Measurements from ENCODE around the gene GOLGA6A.
"Not testable (repeated sequence)": the region's sequence is repeated elsewhere in the genome, so short reads cannot be mapped to it uniquely, and the experiment has no call there.

Gene GOLGA6A

DNA sequence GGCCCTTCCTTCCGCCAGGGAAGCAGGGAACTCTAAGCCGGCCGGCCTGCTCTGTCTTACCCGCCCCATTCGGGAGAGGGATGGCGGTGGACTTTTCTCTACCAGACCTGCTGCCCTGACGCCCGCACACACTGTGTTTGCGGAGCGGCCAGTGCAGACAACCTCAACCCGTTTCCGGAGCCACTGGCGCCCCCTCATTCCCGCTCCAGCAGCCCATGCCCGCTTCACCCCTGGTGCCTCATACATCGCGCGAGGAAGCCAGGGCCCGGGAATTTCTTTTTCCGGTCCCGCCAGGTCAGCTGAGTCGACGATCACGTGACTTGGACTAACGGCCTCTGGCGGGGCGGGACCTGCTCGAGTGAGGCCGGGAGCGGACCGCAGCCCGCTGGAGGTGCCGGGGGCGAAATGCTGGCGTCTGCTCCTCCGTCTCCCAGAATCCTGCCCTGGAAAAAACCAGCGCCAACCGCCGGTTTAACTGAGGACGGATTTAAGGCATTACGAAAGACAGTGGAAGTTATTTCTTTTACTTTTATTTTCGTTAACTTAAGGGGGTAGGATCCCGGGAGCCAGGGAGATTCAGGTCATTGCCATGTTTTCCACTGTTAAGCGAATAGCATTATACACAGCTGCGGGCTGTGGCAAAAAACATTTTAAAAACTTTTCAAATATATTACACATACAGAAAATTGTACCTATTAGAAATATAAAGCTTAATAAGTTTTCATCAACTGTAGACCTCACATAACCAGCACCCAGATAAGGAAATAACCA lies 17.8 kb upstream of the GOLGA6A start:
- DNase-seq: not testable (repeated sequence)

- not testable (repeated sequence) for DNase-seq
Measured at GRCh38 chr15:74096753-74097474, 14.6 kb upstream of the GOLGA6A start.

GRCh38 chr15:74095610-74096009 lies 13.3 kb upstream of the GOLGA6A start:
- DNase-seq: not testable (repeated sequence)

- not testable (repeated sequence) for DNase-seq
Measured at GRCh38 chr15:74094567-74094966, 12.2 kb upstream of the GOLGA6A start.

DNA sequence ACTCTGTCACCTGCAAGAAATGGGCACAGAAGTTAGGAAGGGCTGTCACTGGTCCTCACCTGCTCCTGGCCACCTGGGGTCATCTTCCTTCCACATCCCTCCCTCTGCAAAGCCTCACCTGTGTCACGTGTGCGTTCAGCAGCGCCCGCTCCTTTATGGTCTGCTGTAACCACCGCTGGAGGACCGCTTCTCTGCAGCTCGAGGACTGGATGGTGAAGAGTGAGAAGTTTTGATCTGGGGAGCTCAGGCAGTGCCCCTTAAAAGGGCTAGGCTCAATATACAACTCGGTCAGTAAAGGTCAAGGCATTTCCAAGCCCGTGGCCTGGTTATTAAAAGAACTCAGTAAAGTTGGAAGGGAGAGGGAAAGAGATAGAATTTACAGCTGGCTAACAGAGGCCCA lies 6.6 kb downstream of the GOLGA6A start:
- DNase-seq: not testable (repeated sequence)

DNA sequence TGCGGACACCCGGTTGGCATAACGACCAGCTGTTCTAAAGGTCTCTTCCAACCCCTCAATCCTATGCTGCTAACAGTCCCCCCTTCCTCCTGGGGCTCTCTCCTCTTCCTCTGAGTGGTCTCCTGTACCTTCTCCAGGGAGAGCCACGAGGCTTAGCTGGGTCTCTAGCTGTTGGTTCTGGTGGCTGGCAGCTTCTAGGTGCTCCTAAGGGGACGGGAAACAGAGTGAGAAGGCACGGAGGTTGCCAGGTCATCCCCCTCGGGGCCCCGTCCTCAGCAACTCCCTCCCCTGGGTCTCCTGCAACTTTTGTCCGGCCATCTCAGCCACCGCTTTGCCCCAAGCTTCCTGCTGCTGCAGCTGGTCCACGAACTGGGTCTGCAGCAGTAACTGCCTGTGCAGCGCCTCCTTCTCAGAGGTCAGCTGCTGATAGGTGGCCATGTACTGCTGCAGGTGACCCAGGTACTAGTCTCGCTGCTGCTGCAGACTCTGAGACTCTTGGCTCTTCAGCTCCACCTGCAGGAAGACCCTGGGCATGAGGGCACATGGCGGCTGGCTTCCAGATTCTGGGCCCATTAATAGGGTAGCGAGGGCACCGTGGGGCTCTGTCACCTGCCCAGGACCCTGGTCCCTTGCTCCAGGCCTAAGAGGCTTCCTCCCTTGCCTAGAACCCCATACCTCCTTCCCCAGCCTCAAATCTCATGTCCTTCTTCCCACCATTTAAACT lies 9.6 kb downstream of the GOLGA6A start:
- not testable (repeated sequence) for DNase-seq

- DNase-seq: not testable (repeated sequence)
Measured at GRCh38 chr15:74072132-74072531, 10.2 kb downstream of the GOLGA6A start.

- not testable (repeated sequence) for DNase-seq
Measured at GRCh38 chr15:74071645-74072044, 10.7 kb downstream of the GOLGA6A start.

- DNase-seq: not testable (repeated sequence)
Measured at GRCh38 chr15:74065684-74066411, 16.5 kb downstream of the GOLGA6A start.

GRCh38 chr15:74064822-74065221 lies 17.5 kb downstream of the GOLGA6A start:
- not testable (repeated sequence) for DNase-seq

DNA sequence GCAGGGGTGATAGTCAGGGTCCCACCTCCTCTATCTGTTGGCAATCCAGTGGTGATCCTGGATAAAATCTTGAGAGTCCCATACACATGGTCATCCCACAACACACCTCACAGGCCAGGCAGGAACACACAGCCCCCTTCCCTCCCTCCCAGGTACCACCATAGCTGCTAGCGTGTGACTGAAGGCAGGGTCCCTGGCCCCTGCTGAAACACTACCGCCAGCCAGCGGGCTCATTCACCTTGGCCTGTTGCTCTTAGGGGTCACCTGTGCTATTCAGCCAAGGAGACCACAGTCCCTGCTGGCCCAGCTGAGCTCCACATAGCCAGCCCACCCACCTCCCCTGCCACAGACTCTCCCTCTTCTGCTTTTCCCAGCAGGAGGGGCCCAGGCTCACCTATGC lies 18.2 kb downstream of the GOLGA6A start:
- DNase-seq: not testable (repeated sequence)

DNA sequence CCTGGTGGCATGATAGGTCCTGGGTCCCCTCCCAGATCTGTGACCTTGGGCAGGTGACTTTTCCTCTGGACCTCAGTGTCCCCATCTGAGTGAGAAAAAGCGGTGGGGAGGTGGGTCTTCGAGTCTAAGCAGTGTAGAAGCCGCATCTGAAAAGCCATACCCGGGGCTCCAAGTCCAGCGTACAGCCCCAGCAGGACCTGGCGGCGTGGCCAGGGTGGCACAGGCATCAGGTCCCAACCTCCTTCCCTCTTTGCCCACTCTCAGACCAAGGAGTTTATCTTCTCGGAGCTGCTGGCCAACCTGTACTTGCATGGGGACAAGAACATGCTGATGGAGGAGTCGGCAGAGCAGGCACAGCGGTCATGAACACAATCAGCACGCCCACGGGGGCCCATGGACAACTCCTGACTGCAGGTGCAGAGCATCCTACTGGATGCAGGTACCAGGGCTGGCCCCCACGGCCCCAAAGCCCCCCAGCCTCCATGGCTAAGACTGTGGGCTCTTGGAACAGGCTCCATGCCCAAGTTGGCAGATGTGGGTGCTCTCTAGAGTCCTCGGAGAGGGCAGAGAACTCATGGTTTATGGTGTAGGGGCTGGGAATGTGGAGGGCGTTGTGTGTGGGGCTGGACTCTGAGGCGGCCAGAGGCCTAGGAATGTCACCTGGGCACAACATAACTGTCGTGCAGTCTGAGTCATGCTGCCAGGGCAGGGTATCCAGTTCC lies 18.8 kb downstream of the GOLGA6A start:
- not testable (repeated sequence) for DNase-seq

DNA sequence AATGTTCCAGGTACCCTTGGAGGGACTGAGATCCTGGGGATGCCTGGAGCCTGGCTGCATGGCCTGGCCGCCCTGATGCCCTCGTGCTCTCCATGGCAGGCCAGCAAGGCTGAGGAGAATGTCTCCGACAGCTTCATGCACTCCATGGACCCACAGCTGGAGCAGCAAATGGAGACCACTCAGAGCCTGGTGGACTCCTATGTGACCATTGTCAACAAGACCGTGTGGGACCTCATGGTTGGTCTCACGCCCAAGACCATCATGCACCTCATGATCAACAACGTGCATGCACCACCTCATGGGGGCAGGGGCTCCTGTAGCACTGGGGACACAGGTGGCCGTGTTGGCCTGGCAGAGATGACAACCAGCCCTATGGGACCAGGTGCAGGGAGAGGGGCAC lies 19.7 kb downstream of the GOLGA6A start:
- no peak for DNase-seq

DNA sequence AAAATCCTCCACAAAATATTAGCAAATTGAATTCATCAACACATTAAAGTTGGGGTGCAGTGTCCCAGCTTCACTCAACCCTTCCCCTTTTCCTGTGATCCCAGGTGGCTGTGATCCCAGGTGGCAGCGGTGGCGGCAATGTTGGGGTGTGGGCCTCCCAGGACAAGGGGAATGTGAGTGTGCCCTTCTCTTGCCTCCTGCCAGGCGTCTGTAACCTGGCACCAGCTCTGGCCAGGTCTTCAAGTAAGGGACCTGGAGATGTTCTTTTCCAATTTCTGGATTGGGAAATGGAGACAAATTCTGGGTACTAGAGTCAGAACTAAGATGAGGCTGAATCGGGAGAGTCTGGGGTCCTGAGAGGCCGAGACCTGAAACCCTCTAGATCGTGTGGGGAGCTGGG lies 20.1 kb downstream of the GOLGA6A start:
- DNase-seq: no peak

GRCh38 chr15:74060251-74060650 lies 22.1 kb downstream of the GOLGA6A start:
- no peak for DNase-seq

- not testable (repeated sequence) for DNase-seq
Measured at GRCh38 chr15:74059050-74059833, 23.1 kb downstream of the GOLGA6A start.

- DNase-seq: not testable (repeated sequence)
Measured at GRCh38 chr15:74056330-74056729, 26.0 kb downstream of the GOLGA6A start.

GRCh38 chr15:74055804-74056203 lies 26.5 kb downstream of the GOLGA6A start:
- DNase-seq: no peak

DNA sequence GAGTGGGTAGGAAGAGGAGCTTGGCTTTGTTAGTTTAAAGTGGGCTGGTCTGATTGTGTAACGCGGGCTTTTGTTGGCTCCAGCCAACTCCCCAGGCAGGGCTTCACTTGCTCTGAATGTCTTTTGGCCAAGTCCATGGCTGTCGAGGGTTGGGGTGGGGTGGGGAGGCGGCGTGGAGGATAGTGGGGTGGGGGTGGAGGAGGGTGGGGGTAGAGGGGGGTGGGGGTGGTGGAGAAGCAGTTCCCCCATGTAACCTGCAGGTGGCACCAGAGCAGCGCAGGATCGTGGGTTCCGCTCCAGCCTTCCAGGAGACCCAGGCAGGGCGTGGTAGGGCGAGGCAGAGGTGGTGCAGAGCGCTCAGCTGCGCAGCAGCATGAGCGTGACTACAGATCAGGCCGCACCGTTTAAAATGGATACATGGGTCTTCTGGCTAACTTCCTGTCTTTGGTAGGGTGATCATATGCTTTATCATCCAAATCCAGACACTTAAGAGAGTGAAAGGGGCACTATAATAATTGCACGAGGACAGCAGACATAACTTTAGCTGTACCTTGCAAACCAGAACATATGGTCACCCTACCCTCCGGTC lies 28.3 kb downstream of the GOLGA6A start:
- DNase-seq: no peak

- DNase-seq: no peak
Measured at GRCh38 chr15:74053517-74053916, 28.8 kb downstream of the GOLGA6A start.

All from GF-D8 (cell line).